Stimulated activated CD8-positive, alpha-beta memory T cell treated with anti-CD3 and anti-CD28 coated beads, Interleukin-7, amount 100 ng/mL, for 4 hours (primary cell): ENCODE measurements around the gene EIF4E1B.

Source experiments
- DNase-seq, 2 donors: peaks; one replicate each; pipeline ENCODE4 v3.0.0-alpha.2; 2020; ENCODE audit warnings: low read depth in 2 of 2

EIF4E1B gene

GRCh38 chr5:176663566-176663965 is 33.1 kb downstream of the EIF4E1B start:
- no peak for DNase-seq

GRCh38 chr5:176664479-176664878 is 34.0 kb downstream of the EIF4E1B start:
- no peak for DNase-seq

GRCh38 chr5:176664886-176665285 is 34.4 kb downstream of the EIF4E1B start:
- DNase-seq: no peak

GRCh38 chr5:176665517-176665916 is 35.0 kb downstream of the EIF4E1B start:
- DNase-seq: no peak

- DNase-seq: no peak
These were observed 37.2 kb downstream of the EIF4E1B start for GRCh38 chr5:176667637-176668036.

- no peak for DNase-seq
These were observed 40.0 kb downstream of the EIF4E1B start for GRCh38 chr5:176670449-176670848.

- DNase-seq: no peak
These were observed 40.9 kb downstream of the EIF4E1B start for GRCh38 chr5:176671399-176671798.

GRCh38 chr5:176671890-176672747 is 41.6 kb downstream of the EIF4E1B start:
- DNase-seq: no peak

- DNase-seq: no peak
These were observed 43.4 kb downstream of the EIF4E1B start for GRCh38 chr5:176673651-176674583.

GRCh38 chr5:176674799-176675198 is 44.3 kb downstream of the EIF4E1B start:
- DNase-seq: no peak

GRCh38 chr5:176675676-176676360 is 45.3 kb downstream of the EIF4E1B start:
- DNase-seq: no peak

- no peak for DNase-seq
These were observed 45.9 kb downstream of the EIF4E1B start for GRCh38 chr5:176676361-176676824.

GRCh38 chr5:176677209-176677939 is 46.9 kb downstream of the EIF4E1B start:
- DNase-seq: no peak

GRCh38 chr5:176678584-176678983 is 48.1 kb downstream of the EIF4E1B start:
- DNase-seq: no peak

GRCh38 chr5:176679365-176680225 is 49.1 kb downstream of the EIF4E1B start:
- no peak for DNase-seq

- no peak for DNase-seq
These were observed 49.7 kb downstream of the EIF4E1B start for GRCh38 chr5:176680226-176680563.

GRCh38 chr5:176682016-176682531 is 51.6 kb downstream of the EIF4E1B start:
- DNase-seq: no peak

- no peak for DNase-seq
These were observed 54.5 kb downstream of the EIF4E1B start for GRCh38 chr5:176685010-176685409.

GRCh38 chr5:176687247-176687646 is 56.8 kb downstream of the EIF4E1B start:
- DNase-seq: no peak

- no peak for DNase-seq
These were observed 57.4 kb downstream of the EIF4E1B start for GRCh38 chr5:176687881-176688280.
